Gastrocnemius medialis (tissue), 4 donors: ENCODE results near the gene ZDHHC15.

ENCODE experiments used
- CTCF ChIP-seq, 5 experiments: fragments of 450-650 bp in 3 of 5; fragments of 200-600 bp in 2 of 5; sonication (generic) in 2 of 5; IDR thresholded peaks in 4 of 5; conservative IDR thresholded peaks in 1 of 5; 1 replicate in 4 of 5; 2 replicates in 1 of 5; pipeline ENCODE4 v1.5.1; 2016 to 2019; ENCODE audit warnings: antibody characterized with exemption in 5 of 5, mild to moderate bottlenecking in 3 of 5, moderate library complexity in 3 of 5
- POLR2A ChIP-seq, 2 donors: fragments of 450-650 bp; IDR thresholded peaks; one replicate each; pipeline ENCODE4 v1.6.1; 2017; ENCODE audit warnings: antibody characterized with exemption in 2 of 2, mild to moderate bottlenecking in 2 of 2, moderate library complexity in 2 of 2

GRCh38 chrX:75337525-75337924 is 185.3 kb downstream of the ZDHHC15 start:
- TF ChIP-seq CTCF (IDR thresholded peaks at IDR 0.05 in 4 of 5, conservative IDR thresholded peaks at IDR 0.05 in 1 of 5) (no peak), POLR2A (IDR thresholded peaks at IDR 0.05) (no peak)
